Liver (tissue), 9 donors: ENCODE results near the gene COL11A2. TPM values are rescaled to one million over a fixed set of nuclear protein-coding genes. Genes with fewer than 3 reads are reported as not detected.

Experiments
- DNase-seq: peaks from one replicate; pipeline ENCODE4 v3.0.0-alpha.2; 2017; ENCODE audit warnings: low spot score
- H3K27ac ChIP-seq, 2 donors: one replicate each; pipeline ENCODE4 v1.7.0; 2013; ENCODE audit warnings: inconsistent platforms in 2 of 2, low read length in 2 of 2, control low read depth in 1 of 2, low read depth in 1 of 2, mild to moderate bottlenecking in 1 of 2
- H3K27me3 ChIP-seq, 4 donors: one replicate each; pipeline versions ENCODE4 v1.6.1 to v1.7.0; 2013; ENCODE audit warnings: low read length in 3 of 4, inconsistent platforms in 1 of 4, mild to moderate bottlenecking in 1 of 4, moderate library complexity in 1 of 4; ENCODE audit not compliant: control insufficient read depth in 4 of 4, insufficient read depth in 4 of 4
- H3K36me3 ChIP-seq, 4 donors: one replicate each; pipeline versions ENCODE4 v1.6.1 to v1.7.0; 2013; ENCODE audit warnings: low read length in 3 of 4, mild to moderate bottlenecking in 3 of 4, low read depth in 1 of 4, moderate library complexity in 1 of 4; ENCODE audit not compliant: control insufficient read depth in 4 of 4, insufficient read depth in 3 of 4
- H3K4me1 ChIP-seq, 4 donors: one replicate each; pipeline versions ENCODE4 v1.6.1 to v1.7.0; 2013; ENCODE audit warnings: low read length in 3 of 4, mild to moderate bottlenecking in 3 of 4, moderate library complexity in 1 of 4; ENCODE audit not compliant: control insufficient read depth in 4 of 4, insufficient read depth in 4 of 4
- H3K4me3 ChIP-seq, 3 donors: one replicate each; pipeline versions ENCODE4 v1.6.1 to v1.7.0; 2013; ENCODE audit warnings: low read length in 3 of 3, control low read depth in 1 of 3, low read depth in 1 of 3, mild to moderate bottlenecking in 1 of 3
- H3K9ac ChIP-seq, 2 donors: one replicate each; pipeline ENCODE4 v1.7.0; 2013; ENCODE audit warnings: low read length in 2 of 2, mild to moderate bottlenecking in 2 of 2, moderate library complexity in 2 of 2, control low read depth in 1 of 2, low read depth in 1 of 2
- H3K9me3 ChIP-seq, 4 donors: one replicate each; pipeline versions ENCODE4 v1.6.1 to v1.7.0; 2013; ENCODE audit warnings: low read length in 3 of 4; ENCODE audit not compliant: control insufficient read depth in 4 of 4
- EGR1 ChIP-seq, 2 donors: IDR thresholded peaks; 2 replicates each; pipeline ENCODE4 v1.6.1; 2016 to 2018; ENCODE audit warnings: antibody characterized with exemption in 2 of 2, low read depth in 2 of 2
- FOXA1 ChIP-seq: IDR thresholded peaks from 2 replicates; pipeline ENCODE4 v1.6.1; 2016; ENCODE audit warnings: antibody characterized with exemption
- FOXA2 ChIP-seq: IDR thresholded peaks from 2 replicates; pipeline ENCODE4 v1.6.1; 2016; ENCODE audit warnings: antibody characterized with exemption
- HNF4G ChIP-seq: IDR thresholded peaks from 2 replicates; pipeline ENCODE4 v1.6.1; 2016; ENCODE audit warnings: antibody characterized with exemption
- JUND ChIP-seq, 2 donors: IDR thresholded peaks; 2 replicates each; pipeline ENCODE4 v1.6.1; 2016; ENCODE audit warnings: antibody characterized with exemption in 2 of 2
- RAD21 ChIP-seq, 2 donors: IDR thresholded peaks; 2 replicates each; pipeline ENCODE4 v1.6.1; 2016; ENCODE audit warnings: antibody characterized with exemption in 2 of 2, mild to moderate bottlenecking in 2 of 2
- RXRA ChIP-seq, 2 donors: IDR thresholded peaks; 2 replicates each; pipeline ENCODE4 v1.6.1; 2017 to 2018; ENCODE audit warnings: antibody characterized with exemption in 2 of 2, mild to moderate bottlenecking in 1 of 2
- SP1 ChIP-seq: IDR thresholded peaks from 2 replicates; pipeline ENCODE4 v1.6.1; 2018; ENCODE audit warnings: antibody characterized with exemption, mild to moderate bottlenecking
- TAF1 ChIP-seq: conservative IDR thresholded peaks from 2 replicates; pipeline ENCODE4 v1.6.1; 2016; ENCODE audit warnings: antibody characterized with exemption, mild to moderate bottlenecking
- ZBTB33 ChIP-seq: IDR thresholded peaks from 2 replicates; pipeline ENCODE4 v1.6.1; 2016; ENCODE audit warnings: antibody characterized with exemption
- WGBS: extraction: QIAGEN DNeasy Blood & Tissue Kit; methylation state at CpG from one replicate; pipeline ENCODE4 v1.1.7; 2013; 5-methylcytosine and 5-hydroxymethylcytosine counted together
- polyA plus RNA-seq, 2 donors: library from polyadenylated mRNA; stranded (reverse) in 1 of 2; unstranded in 1 of 2; fragments of 200-250 nt in 1 of 2; fragments of >200 nt in 1 of 2; fragmentation: Nextera tagmentation in 1 of 2; extraction: Ambion mirVana in 1 of 2; gene quantifications; one replicate each; pipeline versions ENCODE4 v1.2.1 to v1.2.3, GENCODE V29; 2013 to 2015
- total RNA-seq, 2 donors: library from RNA; depleted of rRNA; stranded (reverse); fragments of >200 nt; gene quantifications; one replicate each; pipeline ENCODE4 v1.2.3, GENCODE V29; 2014
- TF ChIP-seq, protein P1 (sequence below): IDR thresholded peaks from 2 replicates; pipeline ENCODE4 v1.6.1; 2016; ENCODE audit warnings: antibody characterized with exemption
- TF ChIP-seq, protein P2 (sequence below): IDR thresholded peaks from 2 replicates; pipeline ENCODE4 v1.6.1; 2016; ENCODE audit warnings: antibody characterized with exemption
- TF ChIP-seq, protein P3 (sequence below): fragments of 150-350 bp; IDR thresholded peaks from 2 replicates; pipeline ENCODE4 v1.5.1; 2017; ENCODE audit warnings: improper control_type of control experiment, low read depth, low read length; ENCODE audit not compliant: missing input control
- donor health status: healthy.
- donor health status: healthy.
- donor health status: healthy.
- donor health status: healthy.
- donor health status: healthy.

COL11A2 gene
- total and polyA plus RNA-seq, 4 donors: 0.15 to 0.59 (median 0.27) TPM

GRCh38 chr6:33175436-33176069, 16.7 kb downstream of the COL11A2 start:
- no peak overlapping the region for H3K4me3 ChIP-seq
- no peak overlapping the region for H3K27ac ChIP-seq
- no peaks in the 10 kb centered on the region for H3K27me3 ChIP-seq
- H3K4me1 ChIP-seq: no peaks in the 10 kb centered on the region
- DNase-seq: no peak
- H3K9ac ChIP-seq: no peak overlapping the region
- no peaks in the 10 kb centered on the region for H3K36me3 ChIP-seq
- WGBS: 77% methylated on average over 10 of the region's 10 CpGs
- TF ChIP-seq TAF1 (no peak), RAD21 (IDR thresholded peaks at IDR 0.05) (no peak)
- TF ChIP-seq, protein P1, sequence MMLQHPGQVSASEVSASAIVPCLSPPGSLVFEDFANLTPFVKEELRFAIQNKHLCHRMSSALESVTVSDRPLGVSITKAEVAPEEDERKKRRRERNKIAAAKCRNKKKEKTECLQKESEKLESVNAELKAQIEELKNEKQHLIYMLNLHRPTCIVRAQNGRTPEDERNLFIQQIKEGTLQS: no peak
- H3K9me3 ChIP-seq: no peaks in the 10 kb centered on the region

- no peaks in the 10 kb centered on the region for H3K27me3 ChIP-seq
- H3K36me3 ChIP-seq: no peaks in the 10 kb centered on the region
- H3K9ac ChIP-seq: no peak overlapping the region
- no peaks in the 10 kb centered on the region for H3K4me1 ChIP-seq
- TF ChIP-seq EGR1 (IDR thresholded peaks at IDR 0.05; ENCODE audit: low read depth in 2 of 2) (no peak), RXRA (IDR thresholded peaks at IDR 0.05) (no peak)
- H3K4me3 ChIP-seq: no peak overlapping the region
- 94% methylated on average over 4 of the region's 4 CpGs for WGBS
- no peak for DNase-seq
- H3K9me3 ChIP-seq: no peaks in the 10 kb centered on the region
- no peak overlapping the region for H3K27ac ChIP-seq
These were observed 17.5 kb downstream of the COL11A2 start for GRCh38 chr6:33174784-33175183.

- H3K4me3 ChIP-seq: no peak overlapping the region
- WGBS: 71% methylated on average over 11 of the region's 11 CpGs
- no peak for DNase-seq
- TF ChIP-seq JUND (IDR thresholded peaks at IDR 0.05): no peak
- no peak for TF ChIP-seq RXRA (IDR thresholded peaks at IDR 0.05)
- no peak for TF ChIP-seq FOXA2
- TF ChIP-seq, protein P2, sequence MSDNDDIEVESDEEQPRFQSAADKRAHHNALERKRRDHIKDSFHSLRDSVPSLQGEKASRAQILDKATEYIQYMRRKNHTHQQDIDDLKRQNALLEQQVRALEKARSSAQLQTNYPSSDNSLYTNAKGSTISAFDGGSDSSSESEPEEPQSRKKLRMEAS: no peak
- TF ChIP-seq FOXA1: no peak
- TF ChIP-seq HNF4G: no peak
- TF ChIP-seq ZBTB33: no peak
- TF ChIP-seq, protein P3, sequence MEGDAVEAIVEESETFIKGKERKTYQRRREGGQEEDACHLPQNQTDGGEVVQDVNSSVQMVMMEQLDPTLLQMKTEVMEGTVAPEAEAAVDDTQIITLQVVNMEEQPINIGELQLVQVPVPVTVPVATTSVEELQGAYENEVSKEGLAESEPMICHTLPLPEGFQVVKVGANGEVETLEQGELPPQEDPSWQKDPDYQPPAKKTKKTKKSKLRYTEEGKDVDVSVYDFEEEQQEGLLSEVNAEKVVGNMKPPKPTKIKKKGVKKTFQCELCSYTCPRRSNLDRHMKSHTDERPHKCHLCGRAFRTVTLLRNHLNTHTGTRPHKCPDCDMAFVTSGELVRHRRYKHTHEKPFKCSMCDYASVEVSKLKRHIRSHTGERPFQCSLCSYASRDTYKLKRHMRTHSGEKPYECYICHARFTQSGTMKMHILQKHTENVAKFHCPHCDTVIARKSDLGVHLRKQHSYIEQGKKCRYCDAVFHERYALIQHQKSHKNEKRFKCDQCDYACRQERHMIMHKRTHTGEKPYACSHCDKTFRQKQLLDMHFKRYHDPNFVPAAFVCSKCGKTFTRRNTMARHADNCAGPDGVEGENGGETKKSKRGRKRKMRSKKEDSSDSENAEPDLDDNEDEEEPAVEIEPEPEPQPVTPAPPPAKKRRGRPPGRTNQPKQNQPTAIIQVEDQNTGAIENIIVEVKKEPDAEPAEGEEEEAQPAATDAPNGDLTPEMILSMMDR: no peak
- TF ChIP-seq EGR1 (IDR thresholded peaks at IDR 0.05; ENCODE audit: low read depth in 2 of 2): no peak
- TF ChIP-seq SP1: no peak
- TF ChIP-seq, protein P1: no peak
- no peak overlapping the region for H3K9ac ChIP-seq
- H3K4me1 ChIP-seq: no peaks in the 10 kb centered on the region
- H3K36me3 ChIP-seq: no peaks in the 10 kb centered on the region
- no peaks in the 10 kb centered on the region for H3K27me3 ChIP-seq
- H3K9me3 ChIP-seq: no peaks in the 10 kb centered on the region
- H3K27ac ChIP-seq: no peak overlapping the region
These were observed 18.6 kb downstream of the COL11A2 start for GRCh38 chr6:33173535-33174180.
